NCI-H2081 treated with DMSO at 0.1 percent for 48 hours (cell line): ENCODE measurements around the gene ISCU.
"Not testable (repeated sequence)": the region's sequence is repeated elsewhere in the genome, so short reads cannot be mapped to it uniquely, and the experiment has no call there.

Experiments used
- DNase-seq: peaks from one replicate; lab custom pipeline; 2025; lab: John Stamatoyannopoulos, UW

Gene ISCU

DNA sequence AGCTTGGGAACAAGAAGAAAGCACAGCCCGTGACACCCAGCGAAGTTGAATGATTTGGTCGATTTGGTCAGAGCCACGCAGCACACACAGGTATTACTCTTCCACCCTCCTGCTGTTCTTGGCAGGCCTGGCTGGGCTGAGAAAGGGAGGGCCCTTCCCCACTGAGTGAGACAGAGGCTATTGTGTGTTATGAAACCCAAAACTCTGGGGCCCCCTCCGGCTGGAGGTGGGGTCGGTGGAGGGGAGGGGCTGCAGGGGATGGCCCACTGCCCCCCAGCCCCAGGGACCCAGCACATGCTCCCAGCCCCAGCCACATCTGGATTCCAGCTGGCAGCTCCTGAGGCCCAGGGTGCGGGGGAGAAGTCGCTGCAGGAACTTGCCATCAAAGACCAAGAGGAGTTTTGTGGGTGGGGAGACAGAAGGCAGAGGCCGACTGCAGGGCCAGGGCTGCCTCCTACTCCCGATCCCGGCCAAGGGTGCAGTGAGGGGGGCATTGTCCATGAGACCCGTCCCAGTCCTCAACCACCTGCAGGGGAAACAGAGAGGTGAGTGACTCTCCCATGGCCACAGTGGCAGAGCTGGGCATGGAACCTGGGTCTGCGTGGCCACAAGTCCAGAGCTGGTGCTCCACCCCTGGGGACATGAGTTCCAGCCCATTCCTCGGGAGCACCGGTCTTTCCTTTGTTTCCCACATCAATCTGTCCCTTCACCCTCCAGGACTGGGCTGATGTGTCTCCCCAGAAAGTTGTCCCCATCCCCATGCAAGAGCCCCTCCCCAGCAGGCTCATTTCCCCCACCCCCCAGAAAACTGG lies 26.8 kb downstream of the ISCU start:
- peak; percentile 9 for DNase-seq

DNA sequence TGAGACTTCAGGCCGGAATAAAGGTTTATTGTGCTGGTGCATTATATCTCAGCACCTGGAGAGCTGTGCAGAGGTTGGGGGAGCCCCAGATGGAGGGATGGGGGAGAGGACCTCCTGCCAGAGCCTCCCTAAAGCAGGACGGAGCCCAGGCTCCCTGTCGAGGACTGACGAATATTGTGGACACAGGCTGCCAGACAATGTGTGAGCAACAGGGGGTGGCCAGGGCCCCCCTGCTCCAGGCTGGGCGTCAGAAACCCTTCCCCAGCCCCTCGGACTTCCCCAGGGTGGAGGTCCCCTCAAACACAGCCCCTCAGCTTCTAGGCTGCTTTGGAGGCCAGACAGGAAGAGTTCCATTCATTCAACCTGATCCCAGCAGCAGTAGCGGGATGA lies 27.4 kb downstream of the ISCU start:
- no peak for DNase-seq

DNA sequence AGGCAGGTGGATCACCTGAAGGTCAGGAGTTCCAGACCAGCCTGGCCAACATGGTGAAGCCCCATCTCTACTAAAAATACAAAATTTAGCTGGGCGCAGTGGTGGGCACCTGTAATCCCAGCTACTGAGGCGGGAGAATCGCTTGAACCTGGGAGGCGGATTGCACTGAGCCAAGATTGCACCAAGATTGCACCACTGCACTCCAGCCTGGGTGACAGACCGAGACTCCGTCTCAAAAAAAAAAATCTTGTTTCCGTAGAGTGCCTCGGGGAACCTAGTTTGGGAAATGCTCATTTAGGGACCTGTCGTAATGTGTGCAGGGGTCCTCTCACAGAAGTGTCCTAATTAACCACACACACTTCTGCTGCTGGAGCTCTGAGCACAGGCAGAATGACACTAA lies 28.1 kb downstream of the ISCU start:
- not testable (repeated sequence) for DNase-seq

DNA sequence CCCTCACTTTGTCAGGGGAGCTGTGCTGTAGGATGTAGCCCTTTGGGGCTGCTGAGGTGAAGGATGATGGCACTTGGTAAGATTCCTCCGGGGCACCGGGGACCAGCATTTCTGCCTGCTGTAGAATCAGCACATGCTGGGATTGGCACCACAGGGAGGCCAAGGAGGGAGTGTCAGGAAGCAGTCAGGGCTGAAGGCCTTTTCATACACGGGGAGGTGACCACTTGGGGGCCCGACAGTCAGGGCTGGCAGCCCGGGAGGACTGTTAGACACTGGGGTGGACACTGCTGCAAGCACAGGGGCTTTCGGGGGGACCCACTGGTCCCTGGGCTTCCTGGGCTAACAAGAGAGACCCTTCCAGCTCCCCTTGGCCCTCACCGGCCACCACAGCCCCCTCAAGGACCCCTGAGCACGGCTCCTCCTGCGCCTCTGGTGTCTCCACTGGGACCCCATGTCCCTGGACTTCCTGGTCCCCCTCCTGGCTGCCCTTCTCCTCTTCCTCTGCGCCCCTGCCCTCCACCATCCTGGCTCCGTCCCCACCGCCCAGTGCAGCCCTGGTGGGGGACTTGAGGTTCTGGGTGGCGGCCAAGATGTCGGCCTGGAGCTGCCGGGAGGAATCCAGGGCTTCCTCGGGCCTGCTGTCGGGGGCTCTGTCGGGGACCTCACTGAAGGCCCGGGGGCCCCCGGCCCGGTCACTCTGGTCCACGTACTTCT lies 29.0 kb downstream of the ISCU start:
- DNase-seq = no peak

DNA sequence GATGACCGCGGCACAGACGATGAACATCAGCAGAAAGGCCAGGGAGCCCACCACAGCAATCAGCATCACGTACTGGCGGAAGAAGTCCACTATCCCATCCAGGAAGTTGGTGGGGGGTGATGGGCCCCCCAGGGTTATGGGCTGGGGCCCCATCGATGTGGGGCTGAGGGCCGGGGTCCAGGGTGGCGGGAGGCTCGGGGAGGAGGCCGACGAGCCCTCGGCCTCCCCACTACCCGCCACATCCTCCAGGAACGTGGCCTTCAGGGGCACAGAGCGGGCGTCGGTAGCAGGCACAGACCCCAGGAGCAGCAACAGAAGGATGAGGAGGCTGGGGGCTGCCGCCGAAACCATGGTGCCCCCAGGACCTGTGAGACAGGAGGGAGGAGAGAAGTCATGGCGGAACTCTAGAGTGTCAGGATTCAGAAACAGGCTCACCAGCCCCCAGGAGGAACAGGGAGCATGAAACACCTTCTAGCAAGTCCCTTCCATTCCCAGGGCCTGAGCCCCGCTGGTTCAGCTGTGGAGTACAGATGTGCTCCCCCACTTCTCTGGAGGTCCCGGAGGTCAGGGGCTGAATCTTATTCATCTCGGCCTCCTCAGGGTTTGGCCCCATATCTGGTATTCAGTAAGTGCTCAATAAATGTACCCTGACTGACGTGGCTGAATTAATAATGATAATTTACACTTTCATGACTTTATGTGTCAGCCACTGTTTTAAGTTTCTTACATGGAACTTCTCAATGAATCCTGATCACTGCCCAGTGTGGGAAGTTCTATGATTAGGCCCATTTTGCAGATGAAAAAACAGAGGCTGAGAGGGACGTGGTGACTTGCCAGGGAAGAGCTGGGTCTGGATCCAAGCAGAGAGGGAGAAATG lies 29.9 kb downstream of the ISCU start:
- no peak for DNase-seq

DNA sequence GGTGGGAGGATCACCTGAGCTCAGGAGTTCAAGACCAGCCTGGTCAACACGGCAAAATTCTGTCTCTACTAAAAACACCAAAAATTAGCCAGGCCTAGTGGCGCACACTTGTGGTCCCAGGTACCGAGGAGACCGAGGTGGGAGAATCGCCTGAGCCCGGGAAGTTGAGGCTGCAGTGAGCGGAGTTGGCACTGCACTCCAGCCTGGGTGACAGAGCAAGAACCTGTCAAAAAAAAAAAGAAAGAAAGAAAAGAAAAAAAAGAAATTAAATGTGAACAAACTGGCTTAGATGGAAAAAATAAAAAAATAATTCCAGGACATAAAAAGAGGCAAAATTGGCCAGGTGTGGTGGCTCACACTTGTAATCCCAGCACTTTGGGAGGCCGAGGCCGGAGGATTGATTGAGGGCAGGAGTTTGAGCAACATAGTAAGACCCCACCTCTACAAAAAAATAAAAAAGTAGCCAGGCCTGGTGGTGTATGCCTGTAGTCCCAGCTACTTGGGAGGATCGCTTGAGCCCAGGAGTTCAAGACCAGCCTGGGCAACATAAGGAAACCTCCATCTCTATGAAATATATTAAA lies 32.0 kb downstream of the ISCU start:
- no peak for DNase-seq

DNA sequence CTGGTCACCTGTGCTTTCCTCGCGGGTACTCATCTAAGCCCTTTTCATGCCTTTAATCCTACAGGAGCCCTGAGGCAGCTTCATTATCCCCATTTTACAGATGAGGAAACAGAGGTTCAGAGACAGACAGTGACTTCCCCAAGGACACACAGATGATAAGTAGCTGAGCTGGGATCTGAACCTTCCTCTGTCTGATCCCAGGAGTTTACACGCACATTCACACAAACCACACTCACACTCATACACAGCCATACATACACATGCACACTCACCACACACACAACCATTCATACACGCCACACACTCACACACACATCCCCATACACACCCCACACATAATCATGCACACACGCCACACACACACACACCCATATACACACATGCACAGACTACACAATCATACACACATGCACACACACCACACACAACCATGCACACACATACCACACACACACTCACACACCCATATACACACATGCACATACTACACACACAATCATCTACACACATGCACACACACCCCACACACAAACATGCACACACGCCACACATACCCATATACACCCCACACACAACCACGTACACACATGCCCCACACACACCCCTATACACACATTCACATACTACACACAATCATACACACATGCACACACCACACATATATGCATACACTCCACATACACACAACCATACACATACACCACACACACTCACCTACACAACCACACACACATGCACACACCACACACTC lies 32.7 kb downstream of the ISCU start:
- DNase-seq = no peak

DNA sequence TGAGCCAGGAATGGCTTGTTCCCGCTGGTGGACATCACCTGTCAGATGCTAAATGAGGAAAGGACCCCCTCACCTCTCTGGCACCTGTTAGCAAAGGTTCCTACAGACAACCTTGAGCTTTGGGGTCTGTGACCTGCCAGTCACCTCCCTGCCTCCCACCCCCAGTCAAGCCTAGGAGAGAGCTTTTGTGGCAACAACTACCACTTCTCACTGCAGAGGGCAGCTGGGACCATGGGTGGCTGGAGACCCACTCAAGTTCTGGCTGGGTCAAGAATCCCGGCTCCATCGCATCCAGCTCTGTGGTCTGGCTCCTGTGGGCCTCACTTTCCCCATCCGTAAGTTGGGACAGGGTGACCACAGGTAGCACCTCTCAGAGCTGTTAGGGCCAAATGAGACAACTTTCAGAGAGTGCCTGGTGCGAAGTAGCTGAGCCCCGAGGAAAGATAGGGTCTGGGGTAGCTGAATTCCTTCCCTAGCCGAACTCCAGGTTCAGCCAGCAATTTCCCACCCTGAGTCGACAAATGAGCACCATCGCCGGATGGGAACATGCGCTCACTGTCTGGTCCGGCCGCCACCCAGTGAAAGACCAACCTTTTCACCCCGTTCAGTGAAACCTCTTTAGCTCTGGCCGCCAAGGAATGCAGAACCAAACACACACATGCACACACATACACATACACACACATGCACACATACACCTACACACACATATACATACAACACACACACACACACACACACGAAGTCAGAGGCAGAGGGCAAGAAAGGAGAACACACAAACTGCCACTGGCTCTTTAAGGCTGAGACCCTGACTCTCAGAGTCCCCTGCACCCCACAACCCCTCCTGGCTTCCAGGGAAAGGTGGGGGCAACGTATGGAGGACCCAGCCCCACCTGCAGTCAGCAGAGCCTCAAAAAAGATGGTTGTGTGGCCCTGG lies 33.6 kb downstream of the ISCU start:
- no peak for DNase-seq

DNA sequence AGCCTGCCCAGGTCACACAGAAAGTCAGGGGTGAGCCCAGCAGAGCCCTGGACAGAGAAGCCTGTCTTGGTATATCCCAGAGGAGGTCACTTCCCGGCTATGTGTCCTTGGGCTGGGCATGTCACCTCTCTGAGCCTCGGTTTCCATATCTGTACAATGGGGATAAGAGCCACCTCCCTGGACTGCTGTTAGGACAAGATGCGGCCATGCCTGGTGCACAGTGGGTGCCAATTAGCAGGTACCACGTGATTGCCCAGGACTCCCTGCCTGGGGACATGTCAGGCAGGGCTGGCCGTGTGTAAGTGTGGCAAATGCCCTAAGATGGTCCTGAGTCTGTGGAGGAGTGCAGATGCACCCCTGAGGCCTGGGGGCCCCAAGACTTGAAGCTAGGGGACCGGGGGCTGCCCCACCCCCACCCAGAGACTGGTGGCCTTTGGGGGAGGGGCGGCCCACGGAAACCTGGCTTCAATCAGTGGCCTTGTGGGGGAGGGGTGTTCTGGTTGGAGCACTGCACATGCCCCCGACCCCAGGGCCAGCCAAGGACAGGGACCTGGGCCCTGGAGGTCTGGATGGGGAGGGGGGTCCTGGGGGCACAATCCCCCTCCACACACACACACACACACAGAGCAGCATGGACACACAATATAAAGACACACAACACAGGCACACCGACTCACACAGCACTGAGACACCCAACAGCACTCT lies 34.6 kb downstream of the ISCU start:
- no peak for DNase-seq

DNA sequence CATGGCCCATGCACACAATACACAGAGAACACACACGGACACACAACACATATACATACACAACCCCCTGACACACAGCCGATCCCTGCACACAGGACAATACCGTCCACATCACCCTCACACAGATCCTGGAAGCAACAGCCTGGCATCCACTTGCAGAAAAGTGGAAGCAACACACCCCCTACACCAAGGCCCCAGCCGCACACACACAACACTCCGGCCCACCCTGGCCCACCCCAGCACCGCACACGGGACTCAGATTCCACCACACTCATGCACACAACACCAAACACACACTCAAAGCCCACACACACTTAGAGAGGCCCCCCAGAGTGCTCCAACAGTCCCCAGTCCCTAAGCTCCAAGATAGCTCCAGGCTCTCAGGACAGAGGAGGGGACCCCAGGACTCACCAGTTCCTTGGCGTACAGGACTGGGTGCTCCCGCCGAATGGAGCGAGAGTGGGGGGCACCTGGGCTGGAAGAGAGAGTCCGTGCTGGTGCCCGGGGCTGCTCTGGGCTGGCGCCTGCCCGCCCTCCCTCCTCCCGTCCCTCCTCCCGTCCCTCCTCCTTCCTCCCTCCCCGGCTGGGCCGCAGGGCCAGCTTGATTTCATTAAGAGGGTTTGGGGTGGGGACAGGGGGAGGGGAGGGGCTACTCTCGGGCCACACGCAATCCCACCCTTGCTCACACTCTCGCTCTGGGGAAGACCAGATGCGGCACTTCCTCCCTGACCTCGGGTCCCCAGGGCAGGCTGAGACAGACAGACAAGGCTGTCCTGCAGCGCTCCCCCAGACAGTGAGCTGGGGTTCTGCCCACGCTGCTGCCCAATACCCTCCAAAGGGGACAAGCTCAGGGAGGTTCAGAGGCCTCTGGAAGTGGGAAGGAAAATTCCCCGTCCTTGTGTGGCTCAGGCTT lies 35.4 kb downstream of the ISCU start, which contains the start of gene TMEM119:
Gene TMEM119, minus strand, starts transcription at position 526 of the 913 bp plus-strand sequence. CDS start 5,701 bp downstream, outside the sequence.
- DNase-seq = no peak

DNA sequence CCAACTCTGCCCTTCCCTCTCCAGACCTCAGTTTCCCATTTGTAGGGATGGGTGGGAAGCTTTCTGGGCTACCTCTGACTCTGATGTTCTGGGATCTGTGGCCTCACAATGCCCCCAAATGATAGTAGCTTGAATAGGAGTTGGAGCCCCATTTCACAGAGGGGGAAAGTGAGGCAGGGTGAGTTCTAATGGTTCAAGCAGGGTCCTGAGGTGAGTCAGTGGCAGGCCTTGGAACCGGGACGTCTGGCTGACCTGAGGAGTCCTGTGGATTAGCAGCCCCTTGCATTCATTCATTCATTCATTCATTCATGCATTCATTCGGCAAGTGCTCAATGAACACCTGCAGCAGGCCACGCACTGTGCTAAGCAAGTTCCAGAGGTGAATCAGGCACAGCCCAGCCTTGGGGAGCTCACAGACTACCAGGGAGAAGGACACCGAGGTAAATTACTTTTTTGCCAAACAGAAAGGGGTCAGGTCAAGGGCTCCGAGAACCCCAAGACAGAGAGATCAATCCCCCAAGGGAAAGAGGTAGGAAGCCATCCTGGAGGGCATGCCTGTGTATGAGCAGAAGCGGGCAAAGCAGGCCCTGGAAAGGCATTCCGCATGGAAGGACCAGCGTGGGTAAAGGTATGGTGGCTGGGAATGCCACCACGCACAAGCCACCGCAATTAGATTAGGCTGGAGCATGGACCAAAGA lies 36.3 kb downstream of the ISCU start:
- DNase-seq = no peak

DNA sequence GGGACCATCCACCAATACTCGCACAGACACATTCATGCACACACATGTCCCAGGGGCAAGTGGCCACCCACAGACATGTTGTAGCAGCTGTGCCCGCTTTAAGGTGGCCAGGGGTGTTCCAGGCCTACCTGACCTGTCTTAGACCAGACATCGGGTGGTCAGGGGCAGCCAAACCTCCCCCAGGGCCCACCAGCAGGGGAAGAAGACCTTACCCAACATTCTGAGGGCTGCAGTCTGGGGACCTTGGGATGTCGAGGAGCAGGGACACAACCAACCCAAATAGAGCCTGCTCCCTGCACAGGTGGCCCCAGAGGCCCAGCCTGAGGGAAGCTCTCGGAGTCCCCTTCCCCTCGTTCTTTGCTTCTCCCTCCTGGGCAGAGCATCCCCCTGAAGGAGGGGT lies 37.1 kb downstream of the ISCU start:
- DNase-seq = no peak

DNA sequence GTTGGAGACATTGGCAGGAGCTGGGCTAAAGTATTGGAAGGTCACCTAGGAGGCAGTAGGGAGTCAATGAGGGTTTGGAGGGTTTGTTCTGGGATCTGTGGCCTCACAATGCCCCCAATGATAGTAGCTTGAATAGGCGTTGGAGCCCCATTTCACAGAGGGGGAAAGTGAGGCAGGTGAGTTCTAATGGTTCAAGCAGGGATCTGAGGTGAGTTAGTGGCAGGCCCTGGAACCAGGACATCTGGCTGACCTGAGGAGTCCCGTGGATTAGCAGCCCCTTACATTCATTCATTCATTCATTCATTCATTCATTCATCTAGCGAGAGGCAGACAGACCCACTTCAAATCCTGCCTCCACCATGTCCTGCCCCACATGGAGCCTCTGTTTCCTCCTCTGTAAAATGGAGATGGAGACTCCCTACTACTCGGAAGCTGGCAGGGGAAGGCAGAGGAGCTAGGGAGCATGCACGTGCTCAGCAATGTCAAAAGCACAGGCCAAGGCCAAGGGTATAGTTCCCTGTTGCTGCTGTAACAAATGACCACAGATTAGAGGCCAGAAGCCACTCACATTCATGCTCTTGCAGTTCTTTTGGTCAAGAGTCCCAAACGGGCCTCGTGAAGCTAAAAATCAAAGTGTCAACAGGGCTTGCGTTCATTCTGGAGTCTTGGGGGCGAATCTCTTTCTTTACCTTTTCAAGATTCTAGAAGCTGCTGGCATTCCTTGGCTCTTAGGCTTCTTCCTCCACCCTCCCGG lies 37.7 kb downstream of the ISCU start:
- DNase-seq = no peak

DNA sequence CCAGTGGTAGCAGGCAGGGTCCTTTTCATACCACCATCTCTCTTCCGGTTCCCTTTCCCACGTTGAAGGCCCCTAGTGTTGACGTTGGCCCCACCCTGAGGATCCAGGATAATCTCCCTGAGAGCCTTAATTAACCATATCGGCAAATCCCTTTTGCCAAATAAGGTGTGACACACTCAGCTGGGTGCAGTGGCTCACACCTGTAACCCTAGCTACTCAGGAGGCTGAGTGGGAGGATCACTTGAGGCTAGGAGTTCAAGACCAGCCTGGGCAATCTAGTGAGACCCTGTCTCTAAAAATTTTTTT lies 38.3 kb downstream of the ISCU start:
- DNase-seq = no peak

DNA sequence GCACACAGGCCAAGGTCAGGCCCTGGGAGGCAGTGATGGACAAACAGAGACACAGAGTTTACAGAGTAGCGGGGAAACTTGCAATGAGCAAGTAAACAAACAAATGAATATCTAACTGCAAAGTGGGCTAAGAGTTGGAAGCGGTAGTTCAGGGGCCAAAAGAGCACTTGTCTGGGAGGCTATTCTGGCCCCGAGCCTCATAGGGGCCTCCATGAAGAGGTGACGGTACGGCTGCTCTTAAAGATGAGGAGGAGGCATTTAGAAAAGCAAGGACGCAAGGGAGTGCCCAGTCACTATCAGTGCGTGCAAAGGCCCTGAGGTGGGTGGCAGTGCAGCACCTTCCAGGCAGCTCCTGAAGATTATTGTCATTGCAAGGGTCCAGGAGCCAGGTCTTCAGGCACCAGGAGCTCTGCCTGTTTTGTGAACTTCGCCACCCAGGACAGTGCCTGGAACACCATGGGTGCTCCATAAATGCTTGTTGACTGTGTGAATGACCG lies 39.9 kb downstream of the ISCU start:
- DNase-seq = no peak

DNA sequence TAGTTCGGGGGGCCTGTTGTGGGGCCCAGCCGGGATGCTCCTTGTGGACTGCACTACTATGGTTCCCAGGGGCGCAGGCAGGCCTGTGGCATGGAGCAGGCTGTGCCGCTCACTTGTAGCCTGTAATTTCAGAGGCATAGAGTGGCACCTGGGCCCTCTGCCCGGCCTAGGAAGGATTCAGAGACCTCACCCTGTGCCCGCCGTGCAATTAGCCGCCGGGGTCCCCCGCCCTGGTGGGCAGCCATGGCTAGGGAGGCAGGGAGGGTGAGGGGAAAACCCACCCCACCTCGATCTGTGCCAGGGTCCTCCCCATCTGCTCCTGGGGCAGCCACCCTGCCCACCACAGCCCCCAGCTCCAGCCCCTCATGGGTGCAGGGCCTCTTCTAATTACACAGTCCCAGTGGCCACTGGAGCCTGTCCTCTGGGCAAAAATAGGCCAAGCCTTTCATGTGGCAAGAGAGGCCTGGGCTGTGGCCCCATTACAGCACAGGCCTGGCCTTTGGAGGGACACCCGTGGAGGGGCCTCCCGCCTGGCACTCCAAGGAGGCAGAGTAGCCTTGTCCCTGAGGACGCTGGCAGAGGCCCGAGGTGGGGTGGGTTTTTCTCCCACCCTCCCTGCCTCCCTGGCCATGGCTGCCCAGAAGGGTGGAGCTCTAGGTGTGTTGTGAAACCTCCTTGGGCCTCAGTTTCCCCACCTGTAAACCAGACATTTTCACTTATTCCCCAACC lies 40.7 kb downstream of the ISCU start:
- no peak for DNase-seq
